GM19099 (cell line): ENCODE results near the gene NXPE3.

Experiments used
- POLR2A ChIP-seq: IDR thresholded peaks from 3 replicates; pipeline ENCODE4 v1.6.1; 2011; ENCODE audit warnings: low read depth; ENCODE audit not compliant: insufficient read length; ENCODE audit errors: extremely low read depth

NXPE3 gene

GRCh38 chr3:101796077-101796680, 17.2 kb downstream of the NXPE3 start:
- no peak for TF ChIP-seq POLR2A

GRCh38 chr3:101801174-101801573, 22.2 kb downstream of the NXPE3 start:
- no peak for TF ChIP-seq POLR2A

- TF ChIP-seq POLR2A: no peak
Observed at GRCh38 chr3:101802179-101802578, 23.2 kb downstream of the NXPE3 start.

- no peak for TF ChIP-seq POLR2A
Observed at GRCh38 chr3:101803173-101803782, 24.3 kb downstream of the NXPE3 start.

- TF ChIP-seq POLR2A: no peak
Observed at GRCh38 chr3:101803939-101804338, 24.9 kb downstream of the NXPE3 start.

GRCh38 chr3:101806491-101806890, 27.5 kb downstream of the NXPE3 start:
- TF ChIP-seq POLR2A: no peak

GRCh38 chr3:101807888-101808287, 28.9 kb downstream of the NXPE3 start:
- no peak for TF ChIP-seq POLR2A

GRCh38 chr3:101809178-101810021, 30.4 kb downstream of the NXPE3 start:
- no peak for TF ChIP-seq POLR2A

GRCh38 chr3:101810022-101810418, 31.0 kb downstream of the NXPE3 start:
- no peak for TF ChIP-seq POLR2A

GRCh38 chr3:101811875-101812274, 32.9 kb downstream of the NXPE3 start:
- TF ChIP-seq POLR2A: no peak

GRCh38 chr3:101812895-101813294, 33.9 kb downstream of the NXPE3 start:
- no peak for TF ChIP-seq POLR2A

GRCh38 chr3:101813817-101814440, 34.9 kb downstream of the NXPE3 start:
- TF ChIP-seq POLR2A: no peak

- TF ChIP-seq POLR2A: no peak
Observed at GRCh38 chr3:101814835-101815234, 35.8 kb downstream of the NXPE3 start.

GRCh38 chr3:101816215-101817149, 37.5 kb downstream of the NXPE3 start:
- no peak for TF ChIP-seq POLR2A
